A172 (cell line): Measurements from ENCODE around the gene PRDX6. TPM values are rescaled to one million over a fixed set of nuclear protein-coding genes. Genes with fewer than 3 reads are reported as not detected.
"Not testable (repeated sequence)": the region's sequence is repeated elsewhere in the genome, so short reads cannot be mapped to it uniquely, and the experiment has no call there.

Source experiments
- DNase-seq: peaks from one replicate; pipeline ENCODE4 v3.0.0-alpha.2; 2015; ENCODE audit warnings: low spot score
- total RNA-seq: library from RNA; depleted of rRNA; stranded (reverse); fragments of >200 nt; shearing (Covaris generic); gene quantifications from 2 replicates; pipeline ENCODE4 v1.2.3, GENCODE V29; 2014

PRDX6 gene
- total RNA-seq, 1 experiment from 2014 or later: 466 TPM

DNA sequence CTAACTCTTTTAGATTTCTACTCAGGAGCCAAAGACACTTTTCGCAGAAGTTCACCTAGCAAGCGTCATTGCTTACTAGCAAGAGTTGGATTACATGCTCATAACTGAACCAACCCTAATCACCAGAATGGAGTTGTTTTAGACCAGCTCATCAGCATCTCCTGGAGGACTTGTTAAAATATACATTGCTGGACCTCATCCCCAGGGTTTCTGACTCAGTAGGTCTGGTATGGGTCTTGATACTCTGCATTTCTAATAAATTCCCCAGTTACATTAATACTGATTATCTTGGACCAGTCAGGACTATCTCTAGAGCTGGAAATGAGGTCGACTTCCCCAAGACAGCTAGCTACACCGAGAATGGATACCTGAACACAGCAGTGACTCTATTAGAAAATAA, 9.7 kb upstream of the PRDX6 start:
- DNase-seq: no peak

- no peak for DNase-seq
These were observed 7.5 kb upstream of the PRDX6 start for GRCh38 chr1:173469656-173470055.

DNA sequence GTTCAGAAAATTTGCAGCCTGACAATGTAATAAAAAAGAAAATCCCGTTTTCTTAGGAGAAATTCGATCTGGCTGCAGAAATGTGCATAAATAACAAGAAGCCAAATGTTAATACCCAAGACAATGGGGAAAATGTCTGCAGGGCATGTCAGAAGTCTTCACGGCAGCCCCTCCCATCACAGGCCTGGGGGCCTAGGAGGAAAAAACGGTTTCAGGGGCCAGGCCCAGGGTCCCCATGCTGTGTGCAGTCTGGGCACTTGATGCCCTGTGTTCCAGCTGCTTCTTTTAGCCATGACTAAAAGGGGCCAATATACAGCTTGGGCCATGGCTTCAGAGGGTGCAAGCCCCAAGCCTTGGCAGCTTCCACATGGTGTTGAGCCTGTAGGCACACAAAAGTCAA, 6.5 kb upstream of the PRDX6 start:
- no peak for DNase-seq

GRCh38 chr1:173473599-173474011, 3.5 kb upstream of the PRDX6 start:
- peak; percentile 80 for DNase-seq

GRCh38 chr1:173474097-173474779, 2.9 kb upstream of the PRDX6 start:
- DNase-seq: no peak

- not testable (repeated sequence) for DNase-seq
These were observed 2.2 kb upstream of the PRDX6 start for GRCh38 chr1:173474780-173475421.

DNA sequence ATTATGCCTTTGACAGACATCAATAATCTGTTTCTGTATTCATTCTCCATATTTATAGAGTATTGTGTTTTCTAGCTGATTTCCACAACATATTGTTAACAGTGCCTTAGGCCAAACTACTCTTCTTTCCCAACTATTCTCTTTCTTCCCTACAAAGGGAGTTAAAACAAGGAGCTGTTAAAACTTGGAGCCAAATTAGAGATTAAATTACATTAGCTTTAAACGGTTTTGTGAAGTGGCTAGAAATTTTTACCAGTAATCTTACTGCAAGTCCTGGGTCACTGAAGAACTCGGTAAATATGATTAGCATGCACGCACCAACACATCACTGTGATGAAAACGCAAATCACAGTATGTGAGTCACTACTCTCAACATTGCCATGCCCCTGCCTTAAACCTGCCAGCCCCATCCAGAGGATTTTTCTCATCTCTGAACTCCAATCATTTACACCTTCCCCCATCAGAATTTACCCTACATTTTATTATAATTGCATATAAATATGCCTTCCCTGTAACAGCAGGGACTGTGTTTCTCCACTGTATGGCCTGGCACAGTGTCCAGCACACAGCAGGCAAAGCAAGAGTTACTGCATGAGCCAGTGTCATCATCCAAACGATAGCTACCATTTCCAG, 1.5 kb upstream of the PRDX6 start:
- DNase-seq: peak; percentile 58

GRCh38 chr1:173476197-173476664, 904 bp upstream of the PRDX6 start:
- no peak for DNase-seq

DNA sequence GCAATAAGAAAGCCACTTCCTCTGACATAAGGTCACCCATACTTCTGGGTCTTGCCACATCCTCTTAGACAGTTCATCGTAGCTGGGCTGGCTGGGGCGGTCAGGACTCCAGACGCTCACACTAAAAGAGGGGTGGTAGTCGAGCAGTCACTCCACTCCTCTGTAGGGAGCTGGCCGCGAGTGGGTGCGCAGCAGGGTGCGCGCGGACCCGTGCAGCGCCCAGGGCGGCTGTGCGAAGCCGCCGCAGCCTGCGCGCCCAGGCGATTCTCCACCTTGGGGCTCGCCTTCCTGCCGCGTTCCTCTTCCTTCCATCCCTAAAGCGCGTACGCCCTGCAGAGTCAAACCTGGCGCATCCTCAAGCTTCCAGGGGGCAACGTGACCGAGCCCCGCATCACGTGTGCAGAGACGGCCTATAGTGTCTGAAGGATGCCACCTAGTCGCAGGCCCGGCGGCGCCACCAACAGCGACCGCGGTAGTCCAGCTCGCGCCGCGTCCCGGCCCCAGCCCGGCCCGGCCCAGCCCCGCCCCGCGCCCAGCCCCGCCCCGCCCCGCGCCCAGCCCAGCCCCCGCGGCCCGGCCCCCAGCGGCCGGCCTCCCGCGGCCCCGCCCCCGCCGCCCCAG, 360 bp upstream of the PRDX6 start:
- peak; percentile 94 for DNase-seq

GRCh38 chr1:173478094-173478674, 1.0 kb downstream of the PRDX6 start:
- peak; percentile 63 for DNase-seq

DNA sequence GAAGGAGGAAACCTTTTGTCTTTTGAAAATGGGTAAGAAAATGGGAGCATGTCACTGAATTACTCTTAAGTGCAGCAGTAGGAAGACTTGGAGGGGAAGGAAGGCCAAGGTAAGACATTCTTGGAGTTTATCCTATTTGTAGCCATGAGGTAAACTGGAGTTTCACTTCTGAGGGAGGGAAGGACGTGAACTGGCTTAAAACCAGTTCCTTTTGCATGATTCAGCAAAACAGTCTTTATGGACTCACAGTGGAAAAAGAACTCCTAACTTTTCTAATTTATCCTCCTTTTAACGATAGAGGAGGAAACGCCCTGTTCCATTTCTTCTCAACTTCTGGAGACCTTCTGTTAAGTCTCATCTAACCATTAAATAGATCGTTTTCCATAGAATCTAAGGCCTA, 2.5 kb downstream of the PRDX6 start:
- peak; percentile 29 for DNase-seq

DNA sequence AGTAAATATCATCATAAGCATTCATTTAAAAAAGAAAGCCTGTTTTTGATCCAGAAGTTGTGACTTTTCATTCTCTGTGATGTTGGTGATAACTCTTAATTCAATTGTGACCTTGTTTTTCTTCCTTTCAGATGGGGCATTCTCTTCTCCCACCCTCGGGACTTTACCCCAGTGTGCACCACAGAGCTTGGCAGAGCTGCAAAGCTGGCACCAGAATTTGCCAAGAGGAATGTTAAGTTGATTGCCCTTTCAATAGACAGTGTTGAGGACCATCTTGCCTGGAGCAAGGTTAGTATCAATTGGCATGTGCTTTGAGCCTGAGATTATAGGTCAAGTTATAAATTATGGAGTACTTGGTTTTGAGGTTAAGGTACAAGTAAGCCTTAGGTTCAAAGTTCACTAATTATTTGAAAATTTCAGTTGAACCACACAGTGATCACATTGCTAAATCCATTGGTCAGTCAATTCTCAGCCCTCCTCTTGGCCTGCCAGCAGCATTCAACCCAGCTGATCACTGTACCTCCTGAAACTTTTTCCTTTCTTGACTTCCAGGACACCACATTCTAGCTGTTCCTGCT, 4.1 kb downstream of the PRDX6 start:
- no peak for DNase-seq

DNA sequence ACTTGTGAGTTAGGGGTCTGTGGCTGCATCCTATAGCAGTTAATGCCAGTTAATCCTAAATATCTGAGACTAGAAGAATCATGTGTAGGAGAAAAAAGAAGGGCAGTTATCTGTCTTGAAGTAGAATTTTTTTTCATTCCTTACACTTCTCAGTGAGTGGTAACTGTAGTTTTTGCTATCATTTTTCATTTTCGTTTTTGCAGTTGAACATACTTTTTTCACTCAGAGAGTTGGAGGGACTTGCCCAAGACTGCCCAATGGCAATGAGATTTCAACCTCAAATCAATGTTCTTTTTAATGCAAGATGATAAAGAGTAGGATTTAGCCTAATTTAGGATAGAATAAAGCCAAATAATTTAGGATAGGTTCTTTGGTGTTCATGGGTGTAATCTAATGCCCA, 5.5 kb downstream of the PRDX6 start:
- no peak for DNase-seq

- no peak for DNase-seq
These were observed 7.1 kb downstream of the PRDX6 start for GRCh38 chr1:173484276-173484675.

GRCh38 chr1:173485401-173485800, 8.3 kb downstream of the PRDX6 start:
- no peak for DNase-seq

- DNase-seq: no peak
These were observed 10.9 kb downstream of the PRDX6 start for GRCh38 chr1:173488001-173488400.

- no peak for DNase-seq
These were observed 12.0 kb downstream of the PRDX6 start for GRCh38 chr1:173489149-173489600.

DNA sequence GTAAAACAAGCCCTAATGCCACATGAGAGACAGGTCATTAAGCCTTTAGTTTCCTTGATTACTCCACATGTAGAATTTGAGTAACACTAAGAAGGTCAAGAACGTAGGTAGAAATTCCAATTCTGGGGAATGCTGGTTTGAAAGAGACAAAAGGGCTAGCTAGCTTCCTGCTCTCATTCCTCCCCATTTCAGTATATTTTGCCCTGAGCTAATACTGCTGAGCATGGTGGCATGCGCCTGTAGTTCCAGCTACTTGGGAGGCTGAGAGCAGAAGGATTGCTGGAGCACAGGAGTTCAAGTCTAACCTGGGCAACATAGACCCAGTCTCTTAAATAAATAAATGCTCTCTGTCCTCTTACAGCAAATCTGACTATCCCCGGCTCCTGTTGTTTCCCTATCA, 12.8 kb downstream of the PRDX6 start:
- DNase-seq: no peak

- no peak for DNase-seq
These were observed 14.4 kb downstream of the PRDX6 start for GRCh38 chr1:173491508-173491907.

DNA sequence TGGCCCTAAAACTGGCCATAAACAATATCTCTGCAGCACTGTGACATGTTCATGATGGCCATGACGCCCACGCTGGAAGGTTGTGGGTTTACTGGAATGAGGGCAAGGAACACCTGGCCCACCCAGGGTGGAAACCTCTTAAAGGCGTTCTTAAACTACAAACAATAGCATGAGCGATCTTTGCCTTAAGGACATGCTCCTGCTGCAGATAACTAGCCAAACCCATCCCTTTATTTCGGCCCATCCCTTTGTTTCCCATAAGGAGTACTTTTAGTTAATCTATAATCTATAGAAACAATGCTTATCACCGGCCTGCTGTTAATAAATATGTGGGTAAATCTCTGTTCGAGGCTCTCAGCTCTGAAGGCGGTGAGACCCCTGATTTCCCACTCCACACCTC, 16.0 kb downstream of the PRDX6 start:
- DNase-seq: not testable (repeated sequence)

DNA sequence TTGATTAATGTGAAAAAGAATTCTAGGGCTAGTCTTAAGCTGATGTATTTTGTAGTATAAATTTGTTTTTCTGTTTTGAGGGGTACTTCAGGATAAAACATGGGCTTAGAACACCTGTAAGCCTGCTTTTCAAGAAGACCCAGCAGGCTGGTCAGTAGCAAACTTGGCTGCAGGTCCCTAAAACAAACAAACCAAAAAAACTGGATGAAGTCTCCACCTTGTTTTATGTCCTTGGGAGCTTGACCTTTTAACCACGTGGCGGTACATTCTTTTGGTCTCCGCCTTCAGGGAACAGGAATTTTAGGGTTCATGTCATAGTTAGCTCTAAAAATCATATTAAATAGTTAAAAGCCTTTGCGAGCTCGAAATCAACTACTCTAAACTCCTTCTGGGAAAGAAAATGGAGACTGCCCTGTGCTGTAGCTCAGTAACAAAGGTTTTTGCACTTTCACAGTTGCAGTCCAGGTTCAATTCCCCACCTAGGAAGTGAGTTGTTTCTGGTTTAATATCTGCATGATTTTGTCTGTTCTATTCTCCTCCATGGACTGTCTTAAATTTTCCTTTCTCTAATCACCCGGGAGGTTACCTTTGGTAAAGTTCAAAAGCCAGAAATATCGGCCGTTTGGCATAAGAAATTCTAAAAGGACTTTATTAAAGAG, 18.6 kb downstream of the PRDX6 start:
- no peak for DNase-seq
